AG09309 (cell line): ENCODE measurements around the gene MFRP.
A peak's percentile ranks its signal among the peaks of the same experiment; 100 is the strongest.
"Not testable (repeated sequence)": the region's sequence is repeated elsewhere in the genome, so short reads cannot be mapped to it uniquely, and the experiment has no call there.

ENCODE experiments used
- DNase-seq: peaks from one replicate; pipeline ENCODE4 v3.0.0-alpha.2; 2010; ENCODE audit warnings: low read depth
- H3K4me3 ChIP-seq: 2 replicates; pipeline ENCODE4 v1.5.1; 2011; ENCODE audit warnings: mild to moderate bottlenecking, low read depth, low read length, moderate library complexity; ENCODE audit not compliant: control insufficient read depth
- CTCF ChIP-seq: IDR thresholded peaks from 2 replicates; pipeline ENCODE4 v1.5.1; 2011; ENCODE audit warnings: mild to moderate bottlenecking, low read depth, low read length, inconsistent platforms; ENCODE audit not compliant: insufficient read depth, control insufficient read depth; ENCODE audit errors: missing control alignments

The MFRP gene

DNA sequence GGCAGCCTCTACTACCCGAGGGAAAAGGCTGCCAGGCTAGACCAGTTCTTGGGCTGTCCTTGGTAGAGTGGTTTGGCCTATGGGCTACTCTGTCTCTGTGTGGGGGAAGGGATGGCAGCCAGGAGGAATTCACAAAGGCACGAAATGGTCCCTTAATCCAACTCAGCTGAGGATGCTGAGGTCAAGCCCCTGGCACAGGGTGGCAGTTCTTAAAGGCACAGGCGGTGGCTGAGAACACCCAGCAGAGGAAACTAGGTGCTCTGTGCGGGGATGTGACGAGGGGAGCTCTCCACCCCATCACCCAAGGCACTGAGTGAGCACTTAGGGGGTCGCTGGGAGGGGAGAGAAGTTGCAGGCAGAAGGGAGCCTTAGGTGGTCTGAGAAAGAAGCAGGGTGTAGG is at the start of gene MFRP:
MFRP (minus strand) TSS at position 101 of the 400 bp plus-strand sequence. CDS start 192 bp downstream, outside the sequence.
- no peak for DNase-seq
- no peak within 1 kb of the TSS for H3K4me3 ChIP-seq
- no peak for TF ChIP-seq CTCF

GRCh38 chr11:119391275-119391674 is 44.8 kb upstream of the MFRP start:
- DNase-seq = no peak
- no peak overlapping the region for H3K4me3 ChIP-seq
- no peak for TF ChIP-seq CTCF

DNA sequence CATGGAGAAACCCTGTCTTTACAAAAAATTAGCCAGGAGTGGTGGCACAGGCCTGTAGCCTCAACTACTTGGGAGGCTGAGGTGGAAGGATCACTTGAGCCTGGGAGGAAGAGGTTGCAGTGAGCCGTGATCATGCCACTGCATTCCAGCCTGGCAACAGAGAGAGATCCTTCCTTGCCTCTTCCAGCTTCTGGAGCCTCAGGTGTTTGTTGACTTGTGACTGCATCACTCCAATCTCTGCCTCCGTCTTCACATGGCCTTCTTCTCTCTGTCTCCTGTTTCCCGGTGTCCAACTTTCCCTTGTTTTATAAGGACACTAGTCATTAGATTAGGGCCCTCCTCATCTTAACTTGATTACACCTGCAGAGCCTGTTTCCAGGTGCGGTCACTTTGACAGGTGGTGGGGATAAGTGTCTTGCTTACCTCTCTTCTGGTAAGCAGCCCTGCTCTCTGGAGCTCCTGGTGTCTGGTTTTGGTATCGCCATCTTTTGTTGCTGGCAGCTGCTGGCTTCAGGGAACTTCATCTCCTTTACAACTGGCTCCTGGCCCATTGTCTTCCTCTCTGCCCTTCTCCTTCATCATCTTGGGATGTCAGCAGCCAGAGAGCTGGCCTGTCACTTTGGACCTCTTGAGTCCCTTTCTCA is 43.2 kb upstream of the MFRP start:
- DNase-seq = no peak
- TF ChIP-seq CTCF = peak; percentile 42
- H3K4me3 ChIP-seq = no peak overlapping the region

- TF ChIP-seq CTCF = no peak
These were observed 41.6 kb upstream of the MFRP start for GRCh38 chr11:119388103-119388502.

GRCh38 chr11:119384332-119384731 is 37.8 kb upstream of the MFRP start:
- DNase-seq = no peak
- no peak overlapping the region for H3K4me3 ChIP-seq

More at GRCh38 chr11:119388103-119388502, 41.6 kb upstream of the MFRP start:
- no peak for DNase-seq
- no peak overlapping the region for H3K4me3 ChIP-seq

DNA sequence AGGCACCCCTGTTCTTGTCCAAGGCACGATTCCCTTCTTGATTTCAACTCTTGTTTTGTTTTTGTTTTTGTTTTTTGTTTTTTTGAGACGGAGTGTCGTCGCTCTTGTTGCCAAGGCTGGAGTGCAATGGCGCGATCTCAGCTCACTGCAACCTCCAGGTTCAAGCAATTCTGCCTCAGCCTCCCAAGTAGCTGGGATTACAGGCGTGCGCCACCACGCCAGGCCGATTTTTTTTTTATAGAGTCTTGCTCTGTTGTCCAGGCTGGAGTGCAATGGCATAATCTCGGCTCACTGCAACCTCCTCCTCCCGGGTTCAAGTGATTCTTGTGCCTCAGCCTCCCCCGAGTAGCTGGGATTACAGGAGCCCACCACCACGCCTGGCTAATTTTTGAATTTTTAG is 36.0 kb upstream of the MFRP start:
- DNase-seq, H3K4me3 ChIP-seq: not testable (repeated sequence)

More at GRCh38 chr11:119384332-119384731, 37.8 kb upstream of the MFRP start:
- no peak for TF ChIP-seq CTCF

DNA sequence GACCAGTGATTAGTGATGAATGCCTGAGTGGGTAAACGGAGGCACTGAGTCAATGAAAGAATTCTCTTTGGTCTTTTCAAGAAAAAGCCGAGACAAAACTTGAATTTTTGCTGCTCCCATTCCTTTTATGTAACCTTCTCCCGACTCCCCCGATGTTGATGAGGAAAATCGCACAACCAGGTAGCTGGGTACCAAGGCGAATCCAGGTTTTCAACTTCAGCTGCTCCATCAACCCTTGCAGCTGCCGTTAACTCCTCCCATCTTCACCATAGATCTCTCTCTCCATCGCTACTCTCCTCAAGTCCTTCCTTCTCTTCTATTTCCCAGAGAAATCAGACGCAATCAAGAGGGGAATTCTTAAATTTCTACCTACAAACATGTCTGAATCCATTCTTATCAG is 35.6 kb upstream of the MFRP start:
- no peak for DNase-seq
- TF ChIP-seq CTCF = no peak
- H3K4me3 ChIP-seq = peak overlapping the region; percentile 51
